GM12864 (cell line): ENCODE results near the gene LTB.

Experiments used
- DNase-seq: peaks from one replicate; pipeline ENCODE4 v3.0.0-alpha.2; 2011; ENCODE audit warnings: low read depth
- H3K4me3 ChIP-seq: 2 replicates; pipeline ENCODE4 v1.5.1; 2011; ENCODE audit warnings: mild to moderate bottlenecking, low read depth, low read length, control low read depth
- CTCF ChIP-seq: IDR thresholded peaks from 2 replicates; pipeline ENCODE4 v1.5.1; 2011; ENCODE audit warnings: low read depth, mild to moderate bottlenecking, moderate library complexity, low read length, control low read depth, inconsistent platforms; ENCODE audit errors: missing control alignments

Gene LTB

GRCh38 chr6:31624070-31624469, 41.8 kb upstream of the LTB start:
- no peak overlapping the region for H3K4me3 ChIP-seq
- no peak for DNase-seq
- no peak for TF ChIP-seq CTCF

- H3K4me3 ChIP-seq = no peak overlapping the region; the same call in 1 of the 2 replicates
- DNase-seq = no peak
- TF ChIP-seq CTCF = no peak
These were observed 40.5 kb upstream of the LTB start for GRCh38 chr6:31622684-31623091.

GRCh38 chr6:31621991-31622390, 39.8 kb upstream of the LTB start:
- no peak for DNase-seq
- H3K4me3 ChIP-seq = peak overlapping the region; percentile 91
- TF ChIP-seq CTCF = no peak

- DNase-seq = no peak
- no peak for TF ChIP-seq CTCF
- H3K4me3 ChIP-seq = peak overlapping the region; percentile 91
These were observed 39.2 kb upstream of the LTB start for GRCh38 chr6:31621320-31621939.

GRCh38 chr6:31620586-31621319, 38.5 kb upstream of the LTB start, which contains the start of gene PRRC2A:
Gene PRRC2A (plus strand): TSS chr6:31620715. CDS start chr6:31622790, 2,075 bp downstream.
- H3K4me3 ChIP-seq = peak within 1 kb of the TSS; percentile 91
- peak; percentile 21 for DNase-seq
- TF ChIP-seq CTCF = no peak

DNA sequence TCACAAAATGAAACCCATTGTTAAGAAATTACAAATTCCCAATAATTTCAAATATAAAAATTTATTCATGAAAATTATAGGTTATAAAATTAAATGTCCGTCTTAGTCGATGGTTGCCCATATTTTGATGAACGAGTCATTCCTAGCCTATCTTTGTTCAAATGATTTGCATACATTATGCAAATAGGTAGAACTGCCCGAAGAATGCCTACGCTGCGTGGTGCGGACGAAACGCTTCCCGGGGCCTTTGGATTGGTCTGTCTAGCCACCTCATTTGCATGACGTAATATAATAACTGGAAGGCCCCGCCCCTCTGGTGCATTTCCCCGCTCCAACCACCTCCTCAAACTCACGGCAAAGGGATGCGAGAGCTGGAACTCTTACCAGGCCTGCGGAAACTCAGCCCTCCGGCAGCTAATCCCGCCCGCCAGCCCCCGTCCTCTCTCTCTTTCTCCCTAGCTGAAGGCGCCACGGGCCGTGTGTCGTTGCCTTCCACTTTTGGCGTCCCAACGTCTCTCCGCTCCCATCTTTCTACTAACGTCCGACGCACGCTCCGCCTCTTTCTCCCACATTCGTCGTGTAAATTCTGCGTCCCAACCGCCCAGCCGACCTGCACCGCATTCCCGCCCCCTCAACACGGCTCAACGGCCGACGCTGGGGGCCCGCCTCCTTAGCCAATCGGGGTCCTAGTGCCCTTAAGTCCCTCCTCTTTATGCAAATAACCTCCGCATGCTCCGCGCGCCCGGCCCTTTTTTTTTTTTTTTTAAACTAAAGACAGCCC, 37.8 kb upstream of the LTB start:
- peak; percentile 97 for DNase-seq
- no peak for TF ChIP-seq CTCF
- H3K4me3 ChIP-seq = peak overlapping the region; percentile 85
